ENCODE results near the gene NUDT1.

DNA sequence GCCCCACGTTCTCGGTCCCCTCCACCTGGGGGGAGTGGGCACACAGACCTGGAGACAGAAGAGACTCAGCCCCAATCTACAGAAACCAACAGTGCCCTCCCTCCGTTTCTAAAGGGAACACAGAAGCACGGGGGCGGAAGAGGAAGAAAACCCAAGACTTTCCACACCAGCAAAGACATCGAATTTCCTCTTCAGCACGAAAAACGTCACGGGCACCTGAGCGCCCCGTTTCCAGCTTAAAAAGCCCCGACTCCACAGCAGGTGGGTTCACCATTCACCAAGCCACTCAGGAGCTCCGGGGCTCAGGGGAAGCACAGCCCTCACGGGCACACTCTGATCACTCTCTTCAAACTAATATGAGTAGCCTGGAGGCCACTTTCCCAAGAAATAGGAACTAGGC lies 19.6 kb downstream of the NUDT1 start:
- TF ChIP-seq CTCF (conservative IDR thresholded peaks at IDR 0.05 in 1 of 2, IDR thresholded peaks at IDR 0.05 in 1 of 2; ENCODE audit: extremely low read depth in 1 of 2, insufficient read depth in 1 of 2, low read depth in 1 of 2, low read length in 2 of 2): no peak
- TF ChIP-seq EZH2 (IDR thresholded peaks at IDR 0.05; ENCODE audit: borderline replicate concordance, low read length): no peak

Measured in mammary epithelial cell (primary cell).